ENCODE results near the gene UMPS. TPM values are rescaled to one million over a fixed set of nuclear protein-coding genes. Genes with fewer than 3 reads are reported as not detected.

The UMPS gene
- 28.6 and 83.3 TPM in 2 replicates for total RNA-seq (ENCODE audit: low replicate concordance)

GRCh38 chr3:124730129-124730940 is at the start of gene UMPS:
UMPS (plus strand) TSS chr3:124730452; CDS start chr3:124730472, 20 bp downstream.
- peak within 1 kb of the TSS; percentile 77 for H3K4me3 ChIP-seq (ENCODE audit: low read depth, low read length)
- peak; percentile 68 for DNase-seq (ENCODE audit: low read depth)
- TF ChIP-seq, protein P1, sequence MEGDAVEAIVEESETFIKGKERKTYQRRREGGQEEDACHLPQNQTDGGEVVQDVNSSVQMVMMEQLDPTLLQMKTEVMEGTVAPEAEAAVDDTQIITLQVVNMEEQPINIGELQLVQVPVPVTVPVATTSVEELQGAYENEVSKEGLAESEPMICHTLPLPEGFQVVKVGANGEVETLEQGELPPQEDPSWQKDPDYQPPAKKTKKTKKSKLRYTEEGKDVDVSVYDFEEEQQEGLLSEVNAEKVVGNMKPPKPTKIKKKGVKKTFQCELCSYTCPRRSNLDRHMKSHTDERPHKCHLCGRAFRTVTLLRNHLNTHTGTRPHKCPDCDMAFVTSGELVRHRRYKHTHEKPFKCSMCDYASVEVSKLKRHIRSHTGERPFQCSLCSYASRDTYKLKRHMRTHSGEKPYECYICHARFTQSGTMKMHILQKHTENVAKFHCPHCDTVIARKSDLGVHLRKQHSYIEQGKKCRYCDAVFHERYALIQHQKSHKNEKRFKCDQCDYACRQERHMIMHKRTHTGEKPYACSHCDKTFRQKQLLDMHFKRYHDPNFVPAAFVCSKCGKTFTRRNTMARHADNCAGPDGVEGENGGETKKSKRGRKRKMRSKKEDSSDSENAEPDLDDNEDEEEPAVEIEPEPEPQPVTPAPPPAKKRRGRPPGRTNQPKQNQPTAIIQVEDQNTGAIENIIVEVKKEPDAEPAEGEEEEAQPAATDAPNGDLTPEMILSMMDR (IDR thresholded peaks at IDR 0.05; ENCODE audit: insufficient read depth, low read length), result no peak

GRCh38 chr3:124680521-124680920 is 49.7 kb upstream of the UMPS start:
- no peak overlapping the region for H3K4me3 ChIP-seq (ENCODE audit: low read depth, low read length)
- TF ChIP-seq, protein P1 (IDR thresholded peaks at IDR 0.05; ENCODE audit: insufficient read depth, low read length), result no peak
- DNase-seq (ENCODE audit: low read depth), result no peak

DNA sequence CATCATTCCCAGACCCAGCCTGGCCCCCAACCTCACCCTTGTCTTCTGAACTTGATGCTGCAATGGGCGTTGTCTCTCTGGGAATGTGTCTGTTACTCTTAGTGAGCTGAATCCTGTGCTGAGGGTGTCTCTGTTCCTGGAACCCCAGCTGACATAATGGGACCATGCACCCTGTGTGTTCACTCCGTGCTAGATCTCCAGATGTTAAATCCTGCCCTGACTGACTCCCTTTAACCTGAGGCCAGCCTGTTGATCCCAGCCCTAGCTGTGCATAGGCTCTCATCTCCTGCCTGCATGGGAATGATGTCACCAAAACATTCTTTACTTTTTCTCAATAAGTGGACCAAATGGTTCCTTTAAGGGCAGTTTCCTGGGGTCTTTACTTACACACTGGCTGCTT is 48.0 kb upstream of the UMPS start:
- no peak for DNase-seq (ENCODE audit: low read depth)
- TF ChIP-seq, protein P1 (IDR thresholded peaks at IDR 0.05; ENCODE audit: insufficient read depth, low read length), result no peak
- no peak overlapping the region for H3K4me3 ChIP-seq (ENCODE audit: low read depth, low read length)

DNA sequence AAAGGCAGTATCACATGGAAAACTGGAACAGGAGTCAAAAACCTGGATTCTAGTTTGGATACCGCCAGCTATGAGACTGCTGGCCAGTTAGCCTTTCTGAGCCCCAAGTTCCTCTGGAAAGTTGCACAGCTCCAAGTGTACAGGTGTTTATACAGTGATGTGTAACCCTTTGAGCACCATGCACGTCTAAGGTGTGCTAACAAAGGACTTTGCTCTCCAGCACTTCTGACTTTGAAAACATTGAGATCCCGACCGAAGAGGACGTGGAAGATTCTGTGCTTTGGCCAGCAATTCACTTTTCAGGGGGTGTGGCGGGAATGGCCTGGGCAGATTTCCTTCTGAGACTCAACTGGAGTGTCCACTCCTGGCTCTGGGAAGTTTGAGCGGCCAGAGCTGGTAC is 45.8 kb upstream of the UMPS start:
- DNase-seq (ENCODE audit: low read depth), result no peak
- TF ChIP-seq, protein P1 (IDR thresholded peaks at IDR 0.05; ENCODE audit: insufficient read depth, low read length), result no peak
- H3K4me3 ChIP-seq (ENCODE audit: low read depth, low read length), result no peak overlapping the region

GRCh38 chr3:124685067-124685466 is 45.2 kb upstream of the UMPS start:
- no peak overlapping the region for H3K4me3 ChIP-seq (ENCODE audit: low read depth, low read length)
- DNase-seq (ENCODE audit: low read depth), result no peak
- TF ChIP-seq, protein P1 (IDR thresholded peaks at IDR 0.05; ENCODE audit: insufficient read depth, low read length), result no peak

GRCh38 chr3:124685481-124685880 is 44.8 kb upstream of the UMPS start:
- TF ChIP-seq, protein P1 (IDR thresholded peaks at IDR 0.05; ENCODE audit: insufficient read depth, low read length), result no peak
- no peak overlapping the region for H3K4me3 ChIP-seq (ENCODE audit: low read depth, low read length)
- no peak for DNase-seq (ENCODE audit: low read depth)

Data from fibroblast of the aortic adventitia (primary cell).